OCI-LY3 (cell line): ENCODE results near the gene PCDHGB3.
"Not testable (repeated sequence)": the region's sequence is repeated elsewhere in the genome, so short reads cannot be mapped to it uniquely, and the experiment has no call there.

Experiments
- EZH2phosphoT487 ChIP-seq: fragments of 200-600 bp; shearing (Covaris generic); IDR thresholded peaks from 2 replicates; pipeline ENCODE4 v1.6.1; 2018; ENCODE audit warnings: antibody characterized with exemption, mixed run types, low read depth
- TF ChIP-seq, protein P1 (sequence below): fragments of 200-600, 300-600 bp; sonication (generic); IDR thresholded peaks from 2 replicates; pipeline ENCODE4 v1.5.1; 2014; ENCODE audit warnings: antibody characterized with exemption, low read length, low read depth

DNA sequence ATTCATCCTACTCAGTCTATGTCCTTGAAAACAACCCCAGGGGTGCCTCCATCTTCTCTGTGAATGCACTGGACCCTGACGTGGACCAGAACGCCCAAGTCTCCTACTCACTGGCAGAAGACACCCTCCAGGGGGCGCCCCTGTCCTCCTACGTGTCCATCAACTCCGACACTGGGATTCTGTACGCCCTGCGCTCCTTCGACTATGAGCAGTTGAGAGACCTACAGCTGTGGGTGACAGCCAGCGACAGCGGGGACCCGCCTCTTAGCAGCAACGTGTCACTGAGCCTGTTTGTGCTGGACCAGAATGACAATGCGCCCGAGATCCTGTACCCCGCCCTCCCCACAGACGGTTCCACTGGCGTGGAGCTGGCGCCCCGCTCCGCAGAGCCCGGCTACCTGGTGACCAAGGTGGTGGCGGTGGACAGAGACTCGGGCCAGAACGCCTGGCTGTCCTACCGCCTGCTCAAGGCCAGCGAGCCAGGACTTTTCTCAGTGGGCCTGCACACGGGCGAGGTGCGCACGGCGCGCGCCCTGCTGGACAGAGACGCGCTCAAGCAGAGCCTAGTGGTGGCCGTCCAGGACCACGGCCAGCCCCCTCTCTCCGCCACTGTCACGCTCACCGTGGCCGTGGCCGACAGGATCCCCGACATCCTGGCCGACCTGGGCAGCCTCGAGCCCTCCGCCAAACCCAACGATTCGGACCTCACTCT is 5.6 kb downstream of the PCDHGB3 start:
- TF ChIP-seq, protein P1, sequence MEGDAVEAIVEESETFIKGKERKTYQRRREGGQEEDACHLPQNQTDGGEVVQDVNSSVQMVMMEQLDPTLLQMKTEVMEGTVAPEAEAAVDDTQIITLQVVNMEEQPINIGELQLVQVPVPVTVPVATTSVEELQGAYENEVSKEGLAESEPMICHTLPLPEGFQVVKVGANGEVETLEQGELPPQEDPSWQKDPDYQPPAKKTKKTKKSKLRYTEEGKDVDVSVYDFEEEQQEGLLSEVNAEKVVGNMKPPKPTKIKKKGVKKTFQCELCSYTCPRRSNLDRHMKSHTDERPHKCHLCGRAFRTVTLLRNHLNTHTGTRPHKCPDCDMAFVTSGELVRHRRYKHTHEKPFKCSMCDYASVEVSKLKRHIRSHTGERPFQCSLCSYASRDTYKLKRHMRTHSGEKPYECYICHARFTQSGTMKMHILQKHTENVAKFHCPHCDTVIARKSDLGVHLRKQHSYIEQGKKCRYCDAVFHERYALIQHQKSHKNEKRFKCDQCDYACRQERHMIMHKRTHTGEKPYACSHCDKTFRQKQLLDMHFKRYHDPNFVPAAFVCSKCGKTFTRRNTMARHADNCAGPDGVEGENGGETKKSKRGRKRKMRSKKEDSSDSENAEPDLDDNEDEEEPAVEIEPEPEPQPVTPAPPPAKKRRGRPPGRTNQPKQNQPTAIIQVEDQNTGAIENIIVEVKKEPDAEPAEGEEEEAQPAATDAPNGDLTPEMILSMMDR: not testable (repeated sequence)
- TF ChIP-seq EZH2phosphoT487: not testable (repeated sequence)
